Subcutaneous adipose tissue (tissue), 4 donors: ENCODE results near the gene C4orf17. TPM values are rescaled to one million over a fixed set of nuclear protein-coding genes. Genes with fewer than 3 reads are reported as not detected.

Source experiments
- total RNA-seq, 4 donors: library from RNA; depleted of rRNA; stranded (reverse); fragments of >200 nt; gene quantifications; one replicate each; pipeline ENCODE4 v1.1.0, GENCODE V29; 2016
- TF ChIP-seq, protein P1 (sequence below): fragments of 450-650 bp; IDR thresholded peaks from one replicate; pipeline ENCODE4 v1.5.1; 2016; ENCODE audit warnings: low read depth, mild to moderate bottlenecking, control low read depth, antibody characterized with exemption, moderate library complexity

C4orf17 gene
- total RNA-seq, result not detected

DNA sequence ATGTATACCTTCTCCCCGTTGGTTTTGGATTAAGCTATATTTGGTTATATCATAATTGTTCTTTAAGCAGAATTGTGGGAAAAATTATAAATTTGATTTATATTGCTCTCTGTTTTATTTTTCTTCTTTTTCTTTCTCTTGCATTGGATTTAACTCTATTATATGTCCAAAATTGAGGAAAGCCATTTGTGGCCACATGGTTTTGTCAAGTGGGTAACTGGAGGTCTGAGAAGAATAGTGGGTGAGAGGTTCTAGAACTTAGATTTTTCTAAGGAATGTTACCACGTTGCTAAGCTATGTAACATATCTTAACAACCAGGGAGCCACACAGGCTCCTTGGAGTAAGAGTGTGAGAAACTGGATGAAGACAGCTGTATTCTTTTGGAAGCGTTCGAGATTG, at the start of gene C4orf17:
Gene C4orf17 (plus strand): TSS at position 301 of the 400 bp plus-strand sequence. CDS start 2,061 bp downstream, outside the sequence.
- TF ChIP-seq, protein P1, sequence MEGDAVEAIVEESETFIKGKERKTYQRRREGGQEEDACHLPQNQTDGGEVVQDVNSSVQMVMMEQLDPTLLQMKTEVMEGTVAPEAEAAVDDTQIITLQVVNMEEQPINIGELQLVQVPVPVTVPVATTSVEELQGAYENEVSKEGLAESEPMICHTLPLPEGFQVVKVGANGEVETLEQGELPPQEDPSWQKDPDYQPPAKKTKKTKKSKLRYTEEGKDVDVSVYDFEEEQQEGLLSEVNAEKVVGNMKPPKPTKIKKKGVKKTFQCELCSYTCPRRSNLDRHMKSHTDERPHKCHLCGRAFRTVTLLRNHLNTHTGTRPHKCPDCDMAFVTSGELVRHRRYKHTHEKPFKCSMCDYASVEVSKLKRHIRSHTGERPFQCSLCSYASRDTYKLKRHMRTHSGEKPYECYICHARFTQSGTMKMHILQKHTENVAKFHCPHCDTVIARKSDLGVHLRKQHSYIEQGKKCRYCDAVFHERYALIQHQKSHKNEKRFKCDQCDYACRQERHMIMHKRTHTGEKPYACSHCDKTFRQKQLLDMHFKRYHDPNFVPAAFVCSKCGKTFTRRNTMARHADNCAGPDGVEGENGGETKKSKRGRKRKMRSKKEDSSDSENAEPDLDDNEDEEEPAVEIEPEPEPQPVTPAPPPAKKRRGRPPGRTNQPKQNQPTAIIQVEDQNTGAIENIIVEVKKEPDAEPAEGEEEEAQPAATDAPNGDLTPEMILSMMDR, result no peak

- TF ChIP-seq, protein P1, result no peak
Observed at GRCh38 chr4:99461623-99462401, 49.0 kb upstream of the C4orf17 start.

DNA sequence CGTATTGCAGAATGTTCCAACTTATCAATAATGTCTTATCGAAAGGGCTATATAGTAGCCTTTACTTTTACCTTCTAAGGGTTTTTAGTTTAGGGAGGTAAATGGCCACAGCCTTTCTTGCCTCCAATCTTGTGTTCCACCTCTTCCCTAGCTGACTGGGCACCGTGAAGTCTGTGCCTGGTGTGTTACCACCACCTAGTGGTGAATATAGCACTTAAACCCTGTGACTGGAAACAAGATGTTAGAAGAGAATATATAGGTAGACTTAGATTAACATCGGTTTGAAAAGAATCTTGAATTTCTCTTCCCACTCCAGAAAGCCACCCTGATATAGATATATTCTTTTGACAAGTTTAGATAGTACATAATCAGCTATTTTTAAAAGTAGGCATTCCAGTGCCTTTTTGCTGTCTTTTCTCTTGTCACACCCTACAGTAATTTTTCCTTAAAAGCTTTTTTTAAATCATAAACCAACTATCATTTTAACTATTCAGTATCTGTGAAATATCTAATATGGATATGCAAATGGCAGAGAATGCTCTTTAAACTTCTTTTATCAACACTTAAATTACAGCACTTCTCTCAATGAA, 47.9 kb upstream of the C4orf17 start:
- TF ChIP-seq, protein P1, result no peak

DNA sequence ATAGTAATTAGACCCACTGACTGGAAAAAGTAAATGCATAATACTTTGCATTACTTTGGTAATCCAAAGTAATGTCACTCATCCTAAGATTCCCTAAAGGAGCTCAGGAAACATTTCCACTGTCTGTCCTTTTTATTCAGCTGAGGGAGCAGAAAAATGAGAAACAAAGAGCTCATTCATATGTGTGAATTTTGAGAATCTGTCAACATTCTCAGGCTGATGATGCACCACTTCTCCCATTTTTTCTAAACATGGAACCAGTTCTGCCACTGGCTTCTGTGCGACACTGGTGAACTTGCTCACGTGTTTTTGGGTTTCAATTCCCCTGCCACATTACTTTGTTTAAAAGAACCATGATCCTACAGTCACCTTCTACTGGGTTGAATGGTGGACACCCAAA, 47.3 kb upstream of the C4orf17 start:
- TF ChIP-seq, protein P1, result no peak

GRCh38 chr4:99467887-99468286, 42.9 kb upstream of the C4orf17 start:
- TF ChIP-seq, protein P1, result no peak

DNA sequence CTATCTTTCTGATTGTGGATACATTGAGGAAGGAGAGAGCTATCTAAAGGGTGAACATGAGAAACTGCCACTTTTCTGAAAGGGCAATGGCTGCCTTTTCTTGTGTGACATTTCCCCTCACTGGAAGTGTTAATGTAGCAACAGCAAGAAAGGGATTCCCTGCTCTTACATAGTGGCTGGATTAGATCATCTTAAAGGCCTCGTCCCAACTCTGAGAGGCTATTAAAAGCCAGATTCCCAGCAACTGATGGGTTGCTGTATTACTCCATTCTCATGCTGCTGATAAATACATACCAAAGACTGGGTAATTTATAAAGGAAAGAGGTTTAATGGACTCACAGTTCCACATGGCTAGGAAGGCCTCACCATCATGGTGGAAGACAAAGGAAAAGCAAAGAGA, 41.9 kb upstream of the C4orf17 start:
- TF ChIP-seq, protein P1, result no peak

- TF ChIP-seq, protein P1, result no peak
Observed at GRCh38 chr4:99471349-99471748, 39.5 kb upstream of the C4orf17 start.
